Neural progenitor cell (in vitro differentiated cells): Measurements from ENCODE around the gene KCNA10.

ENCODE experiments used
- CTCF ChIP-seq: fragments of 200-600 bp; sonication (generic); IDR thresholded peaks from 2 replicates; pipeline ENCODE4 v1.5.1; 2017; ENCODE audit warnings: antibody characterized with exemption, mild to moderate bottlenecking
- EZH2phosphoT487 ChIP-seq: fragments of 200-600 bp; sonication (generic); IDR thresholded peaks from 2 replicates; pipeline ENCODE4 v1.6.1; 2017; ENCODE audit warnings: antibody characterized with exemption

DNA sequence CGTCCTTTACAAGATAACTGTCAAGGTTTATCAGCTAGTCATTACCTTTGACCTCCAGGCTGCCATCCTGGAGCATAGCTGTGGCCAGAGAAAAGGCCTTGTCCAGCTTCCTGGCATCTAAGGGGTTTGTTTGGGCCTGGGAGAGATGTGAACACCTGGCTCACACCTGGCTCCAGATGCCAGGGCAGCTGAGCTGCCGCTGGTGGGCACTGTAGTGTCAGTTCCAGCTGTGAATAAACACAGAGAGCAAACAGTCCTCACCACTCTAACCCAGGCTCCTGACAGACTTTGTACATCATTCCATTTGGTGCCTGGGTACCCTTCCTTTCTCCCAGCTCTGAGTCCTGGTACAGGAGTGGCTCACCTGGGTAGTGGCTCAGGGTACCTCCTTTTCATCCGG lies 14.3 kb upstream of the KCNA10 start:
- no peak for TF ChIP-seq CTCF
- TF ChIP-seq EZH2phosphoT487, result no peak
